ENCODE measurements around the gene CACNA2D1. TPM values are rescaled to one million over a fixed set of nuclear protein-coding genes. Genes with fewer than 3 reads are reported as not detected.
"Not testable (repeated sequence)": the region's sequence is repeated elsewhere in the genome, so short reads cannot be mapped to it uniquely, and the experiment has no call there.

Gene CACNA2D1
- total RNA-seq, 4 donors from 2014 or later: 34.4 to 128 (median 67.9) TPM

GRCh38 chr7:82015751-82016150, 427.8 kb downstream of the CACNA2D1 start:
- Histone ChIP-seq H3K36me3 (no peaks in the 10 kb centered on the region), H3K27ac (no peak overlapping the region), H3K4me3 (replicated peaks in 1 of 3) (no peak overlapping the region), H3K4me1 (no peaks in the 10 kb centered on the region), H3K9me3 (no peaks in the 10 kb centered on the region), H3K27me3 (no peaks in the 10 kb centered on the region)
- DNase-seq: no peak
- no peak for TF ChIP-seq POLR2A (IDR thresholded peaks at IDR 0.05)
- TF ChIP-seq, protein P1, sequence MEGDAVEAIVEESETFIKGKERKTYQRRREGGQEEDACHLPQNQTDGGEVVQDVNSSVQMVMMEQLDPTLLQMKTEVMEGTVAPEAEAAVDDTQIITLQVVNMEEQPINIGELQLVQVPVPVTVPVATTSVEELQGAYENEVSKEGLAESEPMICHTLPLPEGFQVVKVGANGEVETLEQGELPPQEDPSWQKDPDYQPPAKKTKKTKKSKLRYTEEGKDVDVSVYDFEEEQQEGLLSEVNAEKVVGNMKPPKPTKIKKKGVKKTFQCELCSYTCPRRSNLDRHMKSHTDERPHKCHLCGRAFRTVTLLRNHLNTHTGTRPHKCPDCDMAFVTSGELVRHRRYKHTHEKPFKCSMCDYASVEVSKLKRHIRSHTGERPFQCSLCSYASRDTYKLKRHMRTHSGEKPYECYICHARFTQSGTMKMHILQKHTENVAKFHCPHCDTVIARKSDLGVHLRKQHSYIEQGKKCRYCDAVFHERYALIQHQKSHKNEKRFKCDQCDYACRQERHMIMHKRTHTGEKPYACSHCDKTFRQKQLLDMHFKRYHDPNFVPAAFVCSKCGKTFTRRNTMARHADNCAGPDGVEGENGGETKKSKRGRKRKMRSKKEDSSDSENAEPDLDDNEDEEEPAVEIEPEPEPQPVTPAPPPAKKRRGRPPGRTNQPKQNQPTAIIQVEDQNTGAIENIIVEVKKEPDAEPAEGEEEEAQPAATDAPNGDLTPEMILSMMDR (IDR thresholded peaks at IDR 0.05): no peak
- WGBS, 2 donors: 88 to 95% methylated on average over 2 of the region's 2 CpGs
- intact Hi-C loops (cut with DNase I): loop anchor here (10.0 kb wide), 1 partner anchor 521 kb away; no protein-coding TSS in a partner anchor

DNA sequence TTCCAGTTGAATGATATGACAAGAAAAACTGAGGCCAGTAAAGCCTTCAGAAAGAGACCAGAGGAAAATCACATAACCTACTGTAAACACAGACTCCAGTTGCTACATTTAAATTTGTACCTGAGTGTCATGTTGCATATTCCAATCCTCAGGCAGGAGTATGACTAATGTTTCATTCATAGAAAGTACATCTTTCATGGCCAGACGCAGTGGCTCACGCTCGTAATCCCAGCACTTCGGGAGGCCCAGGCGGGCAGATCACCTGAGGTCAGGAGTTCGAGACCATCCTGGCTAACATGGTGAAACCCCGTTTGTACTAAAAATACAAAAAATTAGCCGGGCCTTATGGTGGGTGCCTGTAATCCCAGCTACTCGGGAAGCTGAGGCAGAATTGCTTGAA, 429.0 kb downstream of the CACNA2D1 start:
- not testable (repeated sequence) for H3K27ac ChIP-seq; H3K4me1 ChIP-seq; DNase-seq; H3K36me3 ChIP-seq; H3K4me3 ChIP-seq (replicated peaks in 1 of 3); H3K9me3 ChIP-seq; H3K27me3 ChIP-seq
- 91 to 95% methylated on average over 9 of the region's 9 CpGs for WGBS, 2 donors
- intact Hi-C loops (cut with DNase I): loop anchor here (10.0 kb wide), 1 partner anchor 520 kb away; no protein-coding TSS in a partner anchor

- intact Hi-C loops (cut with DNase I): loop anchor here (10.0 kb wide), 1 partner anchor 518 kb away; no protein-coding TSS in a partner anchor
- H3K4me3 ChIP-seq (replicated peaks in 1 of 3): no peak overlapping the region
- H3K9me3 ChIP-seq: no peaks in the 10 kb centered on the region
- no peaks in the 10 kb centered on the region for H3K27me3 ChIP-seq
- WGBS, 2 donors: 91 to 94% methylated on average over 4 of the region's 4 CpGs
- no peaks in the 10 kb centered on the region for H3K4me1 ChIP-seq
- no peak overlapping the region for H3K27ac ChIP-seq
- TF ChIP-seq, protein P1 (IDR thresholded peaks at IDR 0.05): no peak
- TF ChIP-seq POLR2A (IDR thresholded peaks at IDR 0.05): no peak
- DNase-seq: no peak
- H3K36me3 ChIP-seq: no peaks in the 10 kb centered on the region
These were observed 431.1 kb downstream of the CACNA2D1 start for GRCh38 chr7:82012453-82012852.

DNA sequence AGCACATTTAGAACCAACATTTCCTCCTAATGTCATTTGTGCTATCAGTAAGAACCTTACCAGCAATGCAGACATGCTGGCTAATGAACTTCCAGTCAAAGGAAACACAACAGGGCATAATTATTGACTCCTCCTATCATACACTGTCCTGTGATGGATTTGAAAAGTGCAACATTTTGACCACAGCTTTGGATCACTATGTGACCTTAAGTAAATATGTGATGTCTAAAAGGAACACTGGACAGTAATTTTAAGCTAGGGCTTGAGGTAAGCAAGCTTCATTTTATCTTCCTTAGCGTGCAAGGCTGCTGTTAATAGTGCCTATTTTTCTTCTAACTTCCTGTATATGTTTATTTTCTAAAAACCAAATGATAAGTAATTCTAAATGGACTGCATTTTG, 433.2 kb downstream of the CACNA2D1 start:
- Histone ChIP-seq H3K4me3 (replicated peaks in 1 of 3) (no peak overlapping the region), H3K36me3 (no peaks in the 10 kb centered on the region), H3K9me3 (no peaks in the 10 kb centered on the region), H3K27ac (no peak overlapping the region), H3K27me3 (no peaks in the 10 kb centered on the region), H3K4me1 (no peaks in the 10 kb centered on the region)
- no peak for TF ChIP-seq POLR2A (IDR thresholded peaks at IDR 0.05)
- TF ChIP-seq, protein P1 (IDR thresholded peaks at IDR 0.05): no peak
- intact Hi-C loops (cut with DNase I): loop anchor here (10.0 kb wide), 1 partner anchor 516 kb away; no protein-coding TSS in a partner anchor
- no peak for DNase-seq
- WGBS, 2 donors: 81 to 86% methylated on average over 1 of the region's 1 CpG

DNA sequence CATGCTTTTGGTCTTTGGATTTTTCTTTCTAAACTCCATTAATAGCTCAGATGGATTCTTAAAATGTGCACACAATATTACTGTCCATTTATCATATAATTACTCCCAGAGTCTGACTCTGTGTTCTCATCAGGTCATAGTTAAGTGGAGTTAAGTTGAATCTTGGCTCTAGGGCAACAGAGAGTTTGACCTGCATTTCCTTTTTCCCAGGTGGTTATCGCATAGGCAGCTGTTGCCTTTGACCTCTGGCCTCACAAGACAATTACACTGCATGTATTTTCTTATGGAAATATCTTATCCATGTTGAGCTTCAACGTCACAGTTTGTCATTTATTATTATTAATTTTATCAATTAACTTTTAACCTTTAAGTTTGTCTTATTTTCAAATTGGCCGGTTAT, 436.3 kb downstream of the CACNA2D1 start:
- 70 to 78% methylated on average over 3 of the region's 3 CpGs for WGBS, 2 donors
- Histone ChIP-seq H3K9me3 (no peaks in the 10 kb centered on the region), H3K4me1 (no peaks in the 10 kb centered on the region), H3K4me3 (replicated peaks in 1 of 3) (no peak overlapping the region), H3K27me3 (no peaks in the 10 kb centered on the region), H3K27ac (no peak overlapping the region), H3K36me3 (no peaks in the 10 kb centered on the region)
- DNase-seq: no peak
- TF ChIP-seq POLR2A (IDR thresholded peaks at IDR 0.05): no peak
- TF ChIP-seq, protein P1 (IDR thresholded peaks at IDR 0.05): no peak
- intact Hi-C loops (cut with DNase I): no loop called here

- Histone ChIP-seq H3K27me3 (no peaks in the 10 kb centered on the region), H3K4me3 (replicated peaks in 1 of 3) (no peak overlapping the region), H3K4me1 (no peaks in the 10 kb centered on the region), H3K36me3 (no peaks in the 10 kb centered on the region), H3K27ac (no peak overlapping the region), H3K9me3 (no peaks in the 10 kb centered on the region)
- intact Hi-C loops (cut with DNase I): no loop called here
- 97 to 98% methylated on average over 2 of the region's 2 CpGs for WGBS, 2 donors
- DNase-seq: no peak
- TF ChIP-seq, protein P1 (IDR thresholded peaks at IDR 0.05): no peak
- TF ChIP-seq POLR2A (IDR thresholded peaks at IDR 0.05): no peak
These were observed 438.5 kb downstream of the CACNA2D1 start for GRCh38 chr7:82005056-82005455.
